A549 (cell line): ENCODE results near the gene ZNF785. TPM values are rescaled to one million over a fixed set of nuclear protein-coding genes. Genes with fewer than 3 reads are reported as not detected.

Source experiments
- ATAC-seq, 2 experiments: fragments of 200-7000 bp in 1 of 2; fragments of >200 bp in 1 of 2; cut with Nextera tagmentation in 1 of 2; cut with Tn5 transposase in 1 of 2; 3 replicates each; pipeline versions ENCODE4 v1.8.0 to v1.9.1; 2018 to 2020; ENCODE audit warnings: mild to moderate bottlenecking in 1 of 2, moderate library complexity in 1 of 2
- CTCF ChIA-PET: fragments of 300-600 bp; sonication (Branson Sonifier 250); formaldehyde crosslinking; extraction: SDS; loops from one replicate; lab custom pipeline; 2021; ENCODE audit warnings: antibody characterized with exemption, inconsistent platforms; lab: Yijun Ruan, JAX
- POLR2A ChIA-PET: fragments of 350-600 bp; formaldehyde crosslinking; extraction: SDS; loops from one replicate; lab custom pipeline; 2021; ENCODE audit warnings: antibody characterized with exemption, inconsistent platforms; lab: Yijun Ruan, JAX
- DNase-seq, 2 experiments: peaks; one replicate each; pipeline versions ENCODE4 v3.0.0 to v3.0.0-alpha.2; 2011 to 2016; ENCODE audit warnings: low read depth in 1 of 2, low spot score in 1 of 2
- FAIRE-seq: peaks from 2 replicates; lab custom pipeline; 2011; peaks lifted over from hg19 to GRCh38; lab: Jason Lieb, UNC
- H3K27ac ChIP-seq, 2 experiments: fragments of >200 bp; sonication (Bioruptor Twin); formaldehyde crosslinking; 3 replicates each; pipeline ENCODE4 v1.5.1; 2016 to 2017
- H3K4me1 ChIP-seq: fragments of >200 bp; sonication (Bioruptor Twin); formaldehyde crosslinking; 3 replicates; pipeline ENCODE4 v1.6.1; 2016
- H3K4me2 ChIP-seq: fragments of >200 bp; sonication (Bioruptor Twin); formaldehyde crosslinking; 3 replicates; pipeline ENCODE4 v1.6.1; 2016
- H3K4me3 ChIP-seq: fragments of >200 bp; sonication (Bioruptor Twin); formaldehyde crosslinking; 3 replicates; pipeline ENCODE4 v1.5.1; 2016
- H3K9me3 ChIP-seq: fragments of >200 bp; sonication (Bioruptor Twin); formaldehyde crosslinking; 3 replicates; pipeline ENCODE4 v1.6.1; 2016
- BHLHE40 ChIP-seq: IDR thresholded peaks from 2 replicates; pipeline ENCODE4 v1.6.1; 2012; ENCODE audit warnings: low read depth, low read length, inconsistent platforms
- CBX8 ChIP-seq: fragments of 200-600 bp; sonication (generic); IDR thresholded peaks from 2 replicates; pipeline ENCODE4 v1.6.1; 2016
- CEBPB ChIP-seq, 2 experiments: fragments of >200 bp in 1 of 2; sonication (Bioruptor Twin) in 1 of 2; formaldehyde crosslinking in 1 of 2; IDR thresholded peaks; 2 replicates each; pipeline ENCODE4 v1.6.1; 2012 to 2016
- CHD2 ChIP-seq: fragments of 150-350 bp; IDR thresholded peaks from 2 replicates; pipeline ENCODE4 v1.6.1; 2014; ENCODE audit warnings: low read length; ENCODE audit not compliant: partially characterized antibody
- E2F6 ChIP-seq: IDR thresholded peaks from 2 replicates; pipeline ENCODE4 v1.6.1; 2012; ENCODE audit warnings: low read depth, borderline replicate concordance
- EHMT2 ChIP-seq: fragments of 200-600 bp; sonication (generic); IDR thresholded peaks from 2 replicates; pipeline ENCODE4 v1.6.1; 2016; ENCODE audit warnings: antibody characterized with exemption, low read depth, mild to moderate bottlenecking, moderate library complexity
- EP300 ChIP-seq, 2 experiments: fragments of >200 bp; sonication (Bioruptor Twin); formaldehyde crosslinking; IDR thresholded peaks; 2 replicates in 1 of 2; 3 replicates in 1 of 2; pipeline ENCODE4 v1.6.1; 2016 to 2017
- FOSL2 ChIP-seq, 2 experiments: fragments of 450-650 bp in 1 of 2; fragments of >200 bp in 1 of 2; sonication (Bioruptor Twin) in 1 of 2; formaldehyde crosslinking; IDR thresholded peaks; 2 replicates each; pipeline versions ENCODE4 v1.5.0 to v1.6.1; 2016 to 2020; ENCODE audit warnings: mild to moderate bottlenecking in 1 of 2, moderate library complexity in 1 of 2
- GATA3 ChIP-seq: IDR thresholded peaks from 2 replicates; pipeline ENCODE4 v1.6.1; 2012; ENCODE audit warnings: borderline replicate concordance
- HDAC2 ChIP-seq: fragments of 200-600 bp; sonication (generic); IDR thresholded peaks from 2 replicates; pipeline ENCODE4 v1.6.1; 2016
- HES2 ChIP-seq: fragments of >200 bp; sonication (Bioruptor Twin); formaldehyde crosslinking; IDR thresholded peaks from 2 replicates; pipeline ENCODE4 v1.6.1; 2016
- HEYL ChIP-seq: fragments of 250-450 bp; sonication (Bioruptor Pico); IDR thresholded peaks from 2 replicates; pipeline ENCODE4 v1.8.0; 2021; ENCODE audit warnings: mild to moderate bottlenecking, moderate library complexity
- HMGXB4 ChIP-seq: fragments of 250-450 bp; sonication (Bioruptor Pico); IDR thresholded peaks from 2 replicates; pipeline ENCODE4 v1.5.0; 2021; ENCODE audit warnings: mild to moderate bottlenecking, moderate library complexity, borderline replicate concordance
- HOXA7 ChIP-seq: fragments of 250-450 bp; sonication (Bioruptor Pico); IDR thresholded peaks from 2 replicates; pipeline ENCODE4 v1.5.0; 2020; ENCODE audit warnings: mild to moderate bottlenecking, moderate library complexity
- JUN ChIP-seq, 2 experiments: fragments of >200 bp; sonication (Bioruptor Twin); formaldehyde crosslinking; IDR thresholded peaks; 2 replicates in 1 of 2; 3 replicates in 1 of 2; pipeline ENCODE4 v1.6.1; 2016 to 2017
- MAX ChIP-seq: IDR thresholded peaks from 2 replicates; pipeline ENCODE4 v1.6.1; 2012
- MYC ChIP-seq: IDR thresholded peaks from 2 replicates; pipeline ENCODE4 v1.6.1; 2012; ENCODE audit warnings: mild to moderate bottlenecking, inconsistent platforms, low read length, improper control_type of control experiment, borderline replicate concordance
- PBX3 ChIP-seq: IDR thresholded peaks from 2 replicates; pipeline ENCODE4 v1.6.1; 2012
- PHF8 ChIP-seq: fragments of 200-600 bp; sonication (generic); IDR thresholded peaks from 2 replicates; pipeline ENCODE4 v1.6.1; 2016; ENCODE audit warnings: low read depth, mild to moderate bottlenecking, antibody characterized with exemption, moderate library complexity, borderline replicate concordance
- POLR2A ChIP-seq: IDR thresholded peaks from 2 replicates; pipeline ENCODE4 v1.6.1; 2012; ENCODE audit warnings: mild to moderate bottlenecking, low read length
- RARB ChIP-seq: fragments of 250-450 bp; sonication (Bioruptor Pico); IDR thresholded peaks from 2 replicates; pipeline ENCODE4 v1.8.0; 2021; ENCODE audit warnings: mild to moderate bottlenecking, moderate library complexity
- SMC3 ChIP-seq: fragments of >200 bp; sonication (Bioruptor Twin); formaldehyde crosslinking; IDR thresholded peaks from 3 replicates; pipeline ENCODE4 v1.6.1; 2018; ENCODE audit warnings: inconsistent platforms
- SREBF2 ChIP-seq: fragments of 450-650 bp; IDR thresholded peaks from 2 replicates; pipeline ENCODE4 v1.6.1; 2014; ENCODE audit warnings: mild to moderate bottlenecking, moderate library complexity
- ZC3H11A ChIP-seq: fragments of 450-650 bp; IDR thresholded peaks from 2 replicates; pipeline ENCODE4 v1.6.1; 2014; ENCODE audit warnings: antibody characterized with exemption, mild to moderate bottlenecking
- WGBS: methylation state at CpG from one replicate; pipeline ENCODE4 v1.1.6; 2017; ENCODE audit errors: missing lambda C conversion rate; 5-methylcytosine and 5-hydroxymethylcytosine counted together
- polyA plus RNA-seq, 4 experiments: library from polyadenylated mRNA; depleted of rRNA in 3 of 4; stranded (reverse); fragments of >200 nt; fragmentation: RNase III in 1 of 4; extraction: RNeasy Plus Mini Kit Qiagen cat#74134 plus additional on column Dnase treatment in 1 of 4; gene quantifications; 2 replicates in 3 of 4; 3 replicates in 1 of 4; pipeline ENCODE4 v1.2.3, GENCODE V29; 2011 to 2017

ZNF785 gene
- polyA plus RNA-seq, 2 of the 4 experiments (the other 2 are of a cell fraction) = not detected

- TF ChIP-seq HOXA7 (CRISPR knock-in tag) (no peak), HEYL (CRISPR knock-in tag) (no peak), HMGXB4 (CRISPR knock-in tag) (no peak), MYC (no peak), CHD2 (no peak), POLR2A (no peak), ZC3H11A (no peak), FOSL2 (IDR thresholded peaks at IDR 0.05) (no peak), FOSL2 (CRISPR knock-in tag; IDR thresholded peaks at IDR 0.05) (no peak), MAX (no peak), PHF8 (no peak), PBX3 (no peak), SREBF2 (no peak), JUN (IDR thresholded peaks at IDR 0.05) (no peak), HES2 (no peak), SMC3 (no peak), BHLHE40 (no peak), EP300 (IDR thresholded peaks at IDR 0.05) (no peak), EHMT2 (no peak)
- no peak for FAIRE-seq
- no peak overlapping the region for H3K4me3 ChIP-seq
- H3K4me1 ChIP-seq = no peaks in the 10 kb centered on the region
- no peak for ATAC-seq
- DNase-seq = no peak
- no peaks in the 10 kb centered on the region for H3K9me3 ChIP-seq
- ChIA-PET CTCF (interaction anchor here (0.9 kb wide), 1 partner anchor 33 kb away, joined by 3 read pairs; no protein-coding TSS in a partner anchor), POLR2A (interaction anchor here (0.5 kb wide), 1 partner anchor 71 kb away, joined by 4 read pairs; no protein-coding TSS in a partner anchor)
- no peak overlapping the region for H3K4me2 ChIP-seq
- WGBS = 93% methylated on average over 48 of the region's 48 CpGs
- H3K27ac ChIP-seq = no peak overlapping the region
These were observed 2.7 kb downstream of the ZNF785 start for GRCh38 chr16:30582611-30583340.

- ChIA-PET POLR2A (interaction anchor here (0.7 kb wide), 1 partner anchor 127 kb away, joined by 5 read pairs; no protein-coding TSS in a partner anchor), CTCF (interaction anchor here (0.8 to 1.6 kb wide), 4 partner anchors 24 to 46 kb away, joined by 3 to 5 read pairs (median 3); partner anchors contain the start of gene ZNF764)
- no peaks in the 10 kb centered on the region for H3K4me1 ChIP-seq
- no peaks in the 10 kb centered on the region for H3K9me3 ChIP-seq
- FAIRE-seq (no peak), ATAC-seq (no peak), DNase-seq (no peak)
- no peak overlapping the region for H3K4me2 ChIP-seq
- 92% methylated on average over 7 of the region's 7 CpGs for WGBS
- no peak overlapping the region for H3K4me3 ChIP-seq
- H3K27ac ChIP-seq = no peak overlapping the region
- TF ChIP-seq E2F6 = no peak
- TF ChIP-seq CEBPB (IDR thresholded peaks at IDR 0.05) = no peak
- no peak for TF ChIP-seq CBX8
- TF ChIP-seq POLR2A = no peak
- TF ChIP-seq RARB (CRISPR knock-in tag) = no peak
- no peak for TF ChIP-seq GATA3
- TF ChIP-seq SREBF2 = no peak
- TF ChIP-seq HDAC2 = no peak
These were observed 4.0 kb downstream of the ZNF785 start for GRCh38 chr16:30581457-30581856.
